Neural crest cell (in vitro differentiated cells): ENCODE measurements around the gene TCF3. TPM values are rescaled to one million over a fixed set of nuclear protein-coding genes. Genes with fewer than 3 reads are reported as not detected.

Experiments
- DNase-seq: peaks from one replicate; pipeline ENCODE4 v3.0.0; 2021; ENCODE audit warnings: low read depth, mixed read lengths, low spot score
- H3K27ac Mint-ChIP-seq: one replicate; pipeline ENCODE4 v1.8.0; 2021; ENCODE audit warnings: mild to moderate bottlenecking, mixed read lengths; ENCODE audit not compliant: unreplicated experiment
- H3K27me3 Mint-ChIP-seq: 2 replicates; pipeline ENCODE4 v1.8.0; 2021; ENCODE audit warnings: low read depth, mild to moderate bottlenecking, mixed read lengths
- H3K36me3 Mint-ChIP-seq: 2 replicates; pipeline ENCODE4 v1.8.0; 2021; ENCODE audit warnings: low read depth, mild to moderate bottlenecking, mixed read lengths
- H3K4me1 Mint-ChIP-seq: 2 replicates; pipeline ENCODE4 v1.8.0; 2021; ENCODE audit warnings: mixed read lengths
- H3K4me3 Mint-ChIP-seq: one replicate; pipeline ENCODE4 v1.8.0; 2021; ENCODE audit warnings: mild to moderate bottlenecking, mixed read lengths
- H3K9me3 Mint-ChIP-seq: 2 replicates; pipeline ENCODE4 v1.8.0; 2021; ENCODE audit warnings: mixed read lengths
- total RNA-seq: library from RNA; stranded (reverse); gene quantifications from 2 replicates; pipeline ENCODE4 v1.2.1, GENCODE V29; 2021
- TF ChIP-seq, protein P1 (sequence below): fragments of 200-600 bp; sonication (generic); conservative IDR thresholded peaks from 2 replicates; pipeline ENCODE4 v1.5.0; 2021; ENCODE audit warnings: antibody characterized with exemption, mild to moderate bottlenecking

Gene TCF3
- total RNA-seq, 1 donor from 2014 or later = 348 TPM

DNA sequence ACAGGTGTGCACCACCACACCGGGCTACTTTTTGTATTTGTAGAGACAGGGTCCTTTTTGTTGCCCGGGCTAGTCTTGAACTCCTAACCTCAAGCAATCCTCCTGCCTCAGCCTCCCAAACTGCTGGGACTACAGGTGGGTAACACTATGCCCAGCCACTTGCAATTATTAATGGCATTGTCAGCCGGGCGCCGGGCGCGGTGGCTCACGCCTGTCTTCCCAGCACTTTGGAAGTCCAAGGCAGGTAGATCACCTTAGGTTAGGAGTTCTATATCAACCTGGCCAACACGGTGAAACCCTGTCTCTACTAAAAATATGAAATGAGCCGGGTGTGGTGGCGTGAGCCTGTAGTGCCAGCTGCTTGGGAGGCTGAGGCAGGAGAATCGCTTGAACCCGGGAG lies 81.6 kb downstream of the TCF3 start:
- Mint-ChIP-seq H3K4me1 (peaks cover 17% of the 10 kb centered on the region), H3K36me3 (peaks cover 7% of the 10 kb centered on the region), H3K4me3 (peak overlapping the region; percentile 88), H3K27ac (no peak overlapping the region), H3K9me3 (no peaks in the 10 kb centered on the region), H3K27me3 (peaks cover 22% of the 10 kb centered on the region)
- no peak for DNase-seq
- TF ChIP-seq, protein P1, sequence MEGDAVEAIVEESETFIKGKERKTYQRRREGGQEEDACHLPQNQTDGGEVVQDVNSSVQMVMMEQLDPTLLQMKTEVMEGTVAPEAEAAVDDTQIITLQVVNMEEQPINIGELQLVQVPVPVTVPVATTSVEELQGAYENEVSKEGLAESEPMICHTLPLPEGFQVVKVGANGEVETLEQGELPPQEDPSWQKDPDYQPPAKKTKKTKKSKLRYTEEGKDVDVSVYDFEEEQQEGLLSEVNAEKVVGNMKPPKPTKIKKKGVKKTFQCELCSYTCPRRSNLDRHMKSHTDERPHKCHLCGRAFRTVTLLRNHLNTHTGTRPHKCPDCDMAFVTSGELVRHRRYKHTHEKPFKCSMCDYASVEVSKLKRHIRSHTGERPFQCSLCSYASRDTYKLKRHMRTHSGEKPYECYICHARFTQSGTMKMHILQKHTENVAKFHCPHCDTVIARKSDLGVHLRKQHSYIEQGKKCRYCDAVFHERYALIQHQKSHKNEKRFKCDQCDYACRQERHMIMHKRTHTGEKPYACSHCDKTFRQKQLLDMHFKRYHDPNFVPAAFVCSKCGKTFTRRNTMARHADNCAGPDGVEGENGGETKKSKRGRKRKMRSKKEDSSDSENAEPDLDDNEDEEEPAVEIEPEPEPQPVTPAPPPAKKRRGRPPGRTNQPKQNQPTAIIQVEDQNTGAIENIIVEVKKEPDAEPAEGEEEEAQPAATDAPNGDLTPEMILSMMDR = no peak

DNA sequence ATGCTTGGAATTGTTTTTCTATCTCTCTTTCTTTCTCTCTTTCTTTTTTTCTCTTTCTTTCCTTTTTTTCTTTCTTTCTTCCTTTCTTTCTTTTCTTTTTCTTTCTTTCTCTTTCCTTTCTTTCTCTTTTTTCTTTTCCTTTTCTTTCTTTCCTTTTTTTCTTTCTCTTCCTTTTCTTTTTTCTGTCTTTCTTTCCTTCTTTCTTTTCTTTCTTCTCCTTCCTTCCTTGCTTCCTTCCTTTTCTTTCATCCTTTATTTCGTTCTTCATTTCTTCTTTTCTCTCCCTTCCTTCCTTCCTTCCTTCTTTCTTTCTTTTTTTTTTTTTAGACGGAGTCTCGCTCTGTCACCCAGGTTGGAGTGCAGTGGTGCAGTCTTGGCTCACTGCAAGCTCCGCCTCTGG lies 82.4 kb downstream of the TCF3 start:
- Mint-ChIP-seq H3K9me3 (no peaks in the 10 kb centered on the region), H3K4me3 (peak overlapping the region; percentile 88), H3K27ac (no peak overlapping the region), H3K27me3 (peaks cover 22% of the 10 kb centered on the region), H3K4me1 (peaks cover 17% of the 10 kb centered on the region), H3K36me3 (peaks cover 6% of the 10 kb centered on the region)
- DNase-seq = no peak
- TF ChIP-seq, protein P1 = no peak

DNA sequence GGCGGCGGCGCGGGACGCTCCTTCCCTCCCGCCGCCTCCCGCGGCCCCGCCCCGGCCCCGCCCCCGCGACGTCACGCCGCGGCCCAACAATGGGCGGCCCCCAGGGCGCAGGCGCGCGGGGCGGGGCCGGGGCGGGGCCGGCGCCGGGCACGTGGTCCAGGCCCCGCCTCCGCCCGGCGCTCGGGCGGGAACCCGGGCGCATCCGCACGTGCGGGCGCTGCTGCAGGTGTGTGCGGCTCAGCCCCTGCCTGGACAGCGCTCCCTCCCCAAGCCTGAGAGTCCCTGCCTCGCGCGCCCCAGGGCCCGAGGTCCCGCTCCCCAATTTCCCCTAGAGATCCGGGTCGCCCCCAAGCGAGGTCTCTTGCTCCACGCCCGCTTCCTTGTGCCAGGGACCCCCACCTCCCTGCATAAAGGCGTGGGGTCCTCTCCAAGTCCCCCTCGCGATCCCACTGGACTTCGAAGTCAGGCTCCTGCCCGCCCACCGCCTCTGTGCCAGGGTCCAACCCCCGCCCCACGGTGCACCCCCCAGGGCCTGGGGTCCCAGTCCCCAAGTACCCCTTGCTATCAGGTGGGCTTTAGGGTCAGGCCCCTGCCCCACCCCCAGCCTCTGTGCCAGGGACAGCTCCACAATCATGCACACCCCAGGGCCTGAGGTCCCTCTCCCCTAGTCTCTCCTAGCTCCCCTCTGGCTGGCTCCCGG lies 83.9 kb downstream of the TCF3 start, which contains the start of gene MEX3D:
TSS of gene MEX3D (minus strand) at position 6 of the 700 bp plus-strand sequence. CDS start 267 bp downstream, outside the sequence.
- peaks cover 24% of the 10 kb centered on the region for H3K27me3 Mint-ChIP-seq
- H3K27ac Mint-ChIP-seq = peak within 1 kb of the TSS; percentile 94
- peak within 1 kb of the TSS; percentile 88 for H3K4me3 Mint-ChIP-seq
- H3K36me3 Mint-ChIP-seq = peaks cover 5% of the 10 kb centered on the region
- H3K4me1 Mint-ChIP-seq = peaks cover 17% of the 10 kb centered on the region
- peak; percentile 57 for DNase-seq
- H3K9me3 Mint-ChIP-seq = no peaks in the 10 kb centered on the region
- TF ChIP-seq, protein P1 = no peak

DNA sequence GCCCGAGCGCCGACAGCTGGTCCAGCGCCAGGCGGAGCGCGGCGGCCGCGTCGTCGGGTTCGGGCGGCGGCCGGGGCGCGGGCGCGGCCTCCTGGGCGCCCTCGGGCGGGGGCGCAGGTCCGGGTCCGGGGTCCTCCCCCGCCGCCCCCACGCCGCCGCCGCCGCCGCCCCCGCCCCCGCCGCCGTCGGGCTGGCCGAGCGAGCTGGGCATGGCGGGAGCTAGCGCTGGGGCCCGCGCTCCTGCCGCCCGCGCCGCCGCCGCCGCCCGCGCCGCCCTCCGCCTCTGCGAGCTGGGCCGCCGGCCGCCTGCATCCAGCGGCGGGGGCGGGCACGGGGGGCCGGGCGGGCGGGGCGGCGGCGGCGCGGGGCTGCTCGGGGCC lies 84.6 kb downstream of the TCF3 start:
- TF ChIP-seq, protein P1 = no peak
- peaks cover 17% of the 10 kb centered on the region for H3K4me1 Mint-ChIP-seq
- DNase-seq = no peak
- no peak overlapping the region for H3K4me3 Mint-ChIP-seq
- no peak overlapping the region for H3K27ac Mint-ChIP-seq
- no peaks in the 10 kb centered on the region for H3K9me3 Mint-ChIP-seq
- H3K27me3 Mint-ChIP-seq = peaks cover 24% of the 10 kb centered on the region
- peaks cover 5% of the 10 kb centered on the region for H3K36me3 Mint-ChIP-seq

DNA sequence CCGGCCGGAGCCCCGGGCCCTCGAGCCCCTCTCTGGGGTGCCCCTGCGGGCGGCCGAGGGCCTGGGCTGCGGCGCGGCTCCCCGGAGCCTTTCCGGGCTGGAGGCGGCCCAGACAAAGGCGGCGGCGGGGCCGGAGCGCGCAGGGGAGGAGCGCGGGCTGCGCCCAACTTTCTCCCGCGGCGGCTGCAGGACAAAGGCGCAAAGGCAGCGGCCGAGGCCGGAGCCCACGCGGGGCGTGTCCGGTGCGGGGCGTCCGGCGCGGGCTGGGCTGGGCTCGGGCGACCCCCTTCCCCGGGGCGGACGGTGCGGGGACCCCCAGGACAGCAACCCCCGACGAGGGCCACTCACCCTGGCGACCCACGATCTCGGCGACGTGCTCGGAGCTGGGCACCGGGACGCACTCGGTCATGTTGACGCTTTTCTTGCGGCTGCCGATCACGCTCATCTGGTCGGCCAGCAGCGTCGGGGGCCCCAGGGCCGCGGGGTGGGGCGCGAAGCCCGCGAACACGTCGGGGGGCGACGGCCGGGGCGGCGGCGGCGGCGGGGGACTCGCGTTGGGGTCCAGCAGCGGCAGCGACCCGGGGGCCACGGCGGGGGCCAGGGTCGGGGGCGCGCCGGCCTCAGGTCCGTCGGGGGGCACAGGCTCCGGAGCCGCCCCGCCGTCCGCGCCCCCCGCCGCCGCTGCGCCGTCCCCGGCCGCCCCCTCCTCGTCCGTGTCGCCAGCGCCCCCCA lies 85.1 kb downstream of the TCF3 start:
- H3K9me3 Mint-ChIP-seq = no peaks in the 10 kb centered on the region
- H3K4me1 Mint-ChIP-seq = peaks cover 17% of the 10 kb centered on the region
- peak overlapping the region; percentile 86 for H3K4me3 Mint-ChIP-seq
- peaks cover 24% of the 10 kb centered on the region for H3K27me3 Mint-ChIP-seq
- TF ChIP-seq, protein P1 = no peak
- DNase-seq = peak; percentile 41
- H3K36me3 Mint-ChIP-seq = peaks cover 5% of the 10 kb centered on the region
- H3K27ac Mint-ChIP-seq = peak overlapping the region; percentile 94
